ENCODE measurements around the gene ELOA. TPM values are rescaled to one million over a fixed set of nuclear protein-coding genes. Genes with fewer than 3 reads are reported as not detected.

The ELOA gene
- total and polyA plus RNA-seq, 2 of the 13 experiments (the other 11 are each of a cell fraction or from before 2014, with no cell fraction given) = 14.2 to 28.5 TPM

GRCh38 chr1:23693599-23693998 lies 49.7 kb upstream of the ELOA start (continued):
- TF ChIP-seq ZNF790 (CRISPR knock-in tag; IDR thresholded peaks at IDR 0.05; ENCODE audit: borderline replicate concordance) (no peak), KDM4B (CRISPR knock-in tag; IDR thresholded peaks at IDR 0.05) (no peak)

GRCh38 chr1:23694371-23694770 lies 48.9 kb upstream of the ELOA start:
- H3K36me3 ChIP-seq (replicated peaks in 1 of 2; ENCODE audit: control insufficient read depth in 1 of 2, insufficient read depth in 2 of 2, low read length in 2 of 2) = peaks cover 25 to 64% of the 10 kb centered on the region in 2 experiments
- 78% methylated on average over 3 of the region's 3 CpGs for WGBS (ENCODE audit: low lambda C conversion rate)
- H3K27me3 ChIP-seq (ENCODE audit: control insufficient read depth in 1 of 2, insufficient read depth in 2 of 2, low read length in 2 of 2) = no peaks in the 10 kb centered on the region; a peak in 1 of 5 replicates
- H3K27ac ChIP-seq (ENCODE audit: extremely low read length, insufficient read depth, low read length) = no peak overlapping the region
- peak overlapping the region; percentile 89 for H3K4me2 ChIP-seq (ENCODE audit: low read depth, low read length)
- ATAC-seq = no peak
- peak overlapping the region in 1 of 3 experiments; percentile 96; a peak in 1 of 6 replicates for H3K4me3 ChIP-seq (replicated peaks in 1 of 3; ENCODE audit: insufficient read depth in 1 of 3, low read depth in 2 of 3, low read length in 3 of 3)
- in situ Hi-C loops (cut with HindIII; ENCODE audit: extremely low pct_ligation_motif_present, low pct_unique_long_range_greater_than_20kb) = loop anchor here (5.0 kb wide), 1 partner anchor 53 kb away; no protein-coding TSS in a partner anchor
- DNase-seq (ENCODE audit: low spot score) = no peak
- peaks cover 70% of the 10 kb centered on the region for H4K20me1 ChIP-seq (ENCODE audit: insufficient read depth, low read length)
- FAIRE-seq = no peak
- CTCF ChIA-PET (ENCODE audit: low intra/inter-chr PET ratio, low total read pairs) = no interaction called here
- H3K79me2 ChIP-seq (ENCODE audit: insufficient read depth, low read length) = peaks cover 69% of the 10 kb centered on the region
- BruUV-seq (replicated peaks) = no TSS peak
- H3K4me1 ChIP-seq (ENCODE audit: insufficient read depth, low read length) = peaks cover 58% of the 10 kb centered on the region
- H3K9ac ChIP-seq (ENCODE audit: insufficient read depth, low read depth, low read length) = peak overlapping the region; percentile 38; the same call in 1 of the 2 replicates
- H3K9me3 ChIP-seq (ENCODE audit: low read length) = no peaks in the 10 kb centered on the region
- intact Hi-C loops (cut with micrococcal nuclease; ENCODE audit: unreplicated experiment) = loop anchor here (5.0 kb wide), 1 partner anchor 58 kb away; no protein-coding TSS in a partner anchor
- TF ChIP-seq ZNF20 (CRISPR knock-in tag; IDR thresholded peaks at IDR 0.05) (no peak), POGK (CRISPR knock-in tag; conservative IDR thresholded peaks at IDR 0.05) (no peak), CHD2 (IDR thresholded peaks at IDR 0.05; ENCODE audit: low read depth, low read length) (no peak), ZGPAT (CRISPR knock-in tag; IDR thresholded peaks at IDR 0.05) (no peak), ZNF235 (CRISPR knock-in tag; IDR thresholded peaks at IDR 0.05; ENCODE audit: borderline replicate concordance) (no peak), ZNF816 (CRISPR knock-in tag; IDR thresholded peaks at IDR 0.05; ENCODE audit: borderline replicate concordance) (no peak), SAP130 (CRISPR knock-in tag; IDR thresholded peaks at IDR 0.05; ENCODE audit: low read depth) (no peak), ZFP91 (CRISPR knock-in tag; IDR thresholded peaks at IDR 0.05; ENCODE audit: borderline replicate concordance) (no peak), ZNF282 (IDR thresholded peaks at IDR 0.05; ENCODE audit: partially characterized antibody) (no peak)
- POLR2A ChIA-PET = interaction anchor here (0.8 kb wide), 1 partner anchor 13 kb away, joined by 3 read pairs; no protein-coding TSS in a partner anchor
- H2AFZ ChIP-seq (ENCODE audit: low read length) = no peak overlapping the region
